ENCODE measurements around the gene LRRC2. TPM values are rescaled to one million over a fixed set of nuclear protein-coding genes. Genes with fewer than 3 reads are reported as not detected.

The LRRC2 gene
- total RNA-seq, 1 experiment from 2014 or later: 2.6 TPM

DNA sequence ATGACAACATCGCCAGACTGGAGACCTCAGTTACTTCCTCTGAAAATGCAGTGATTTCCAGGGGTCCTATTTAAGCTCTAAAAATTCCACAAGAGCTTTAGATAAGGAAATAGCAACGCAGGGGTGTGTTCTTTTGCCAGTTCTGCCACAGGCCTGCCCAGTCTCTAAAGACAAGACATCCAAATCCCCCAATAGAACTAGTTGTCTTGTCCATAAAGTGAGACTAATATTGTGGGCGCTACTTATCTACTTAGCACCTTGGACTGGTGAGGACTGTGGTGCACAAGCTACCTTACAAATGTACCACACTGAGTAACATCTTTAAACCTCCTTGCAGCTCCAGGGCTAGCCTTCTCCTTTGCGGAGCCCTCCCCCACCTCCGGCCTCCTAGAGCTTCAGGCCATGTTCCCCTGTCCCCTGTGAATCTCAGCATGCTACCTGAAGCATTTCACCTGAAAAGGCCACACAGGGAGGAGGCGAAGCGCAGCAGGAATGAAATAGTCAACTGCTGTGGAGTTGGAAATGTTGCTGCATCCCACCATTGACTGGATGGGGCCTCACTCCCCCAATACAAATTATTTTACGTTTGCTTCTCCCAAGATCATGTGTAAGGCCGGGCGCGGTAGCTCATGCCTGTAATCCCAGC lies 9.6 kb upstream of the LRRC2 start:
- peak; percentile 75 for DNase-seq
- Histone ChIP-seq H2BK12ac (ENCODE audit: insufficient read length, low read depth, low read length) (peak overlapping the region; percentile 26), H3K23me2 (ENCODE audit: insufficient read length, low read depth, low read length, poor library complexity, severe bottlenecking) (peaks cover 26% of the 10 kb centered on the region), H3K14ac (ENCODE audit: insufficient read depth, low read length) (no peak overlapping the region; the same call in 1 of the 2 replicates), H3K9me3 (ENCODE audit: control insufficient read depth, low read depth, low read length) (no peaks in the 10 kb centered on the region), H3K56ac (ENCODE audit: insufficient read length, low read depth, low read length) (no peak overlapping the region), H3K79me2 (ENCODE audit: insufficient read depth, low read length) (peaks cover 22% of the 10 kb centered on the region; the same call in 1 of the 2 replicates), H2AK5ac (ENCODE audit: insufficient read length, low read length) (no peak overlapping the region), H3K9ac (ENCODE audit: extremely low read depth, insufficient read length, low read length) (peak overlapping the region; percentile 67), H4K91ac (ENCODE audit: insufficient read length, low read depth, low read length) (no peak overlapping the region), H2BK20ac (ENCODE audit: low read depth, low read length, poor library complexity, severe bottlenecking) (no peak overlapping the region), H2AFZ (ENCODE audit: low read length) (no peak overlapping the region), H3T11ph (ENCODE audit: low read length) (no peak overlapping the region), H2BK5ac (ENCODE audit: insufficient read length, low read length) (peak overlapping the region; percentile 60), H3K79me1 (ENCODE audit: insufficient read depth, low read depth, low read length, poor library complexity, severe bottlenecking) (peaks cover 5% of the 10 kb centered on the region), H3K27ac (ENCODE audit: insufficient read length, low read depth, low read length) (peak overlapping the region; percentile 96), H2BK120ac (ENCODE audit: low read depth, low read length, poor library complexity, severe bottlenecking) (no peak overlapping the region), H4K5ac (ENCODE audit: insufficient read length, low read depth, low read length) (peak overlapping the region; percentile 39), H3K18ac (ENCODE audit: insufficient read length, low read depth, low read length) (peak overlapping the region; percentile 70), H3K4ac (ENCODE audit: low read depth, low read length) (no peak overlapping the region), H2BK15ac (ENCODE audit: low read depth, low read length) (no peak overlapping the region), H4K20me1 (ENCODE audit: control insufficient read depth, insufficient read depth, insufficient read length) (no peaks in the 10 kb centered on the region), H4K8ac (replicated peaks; ENCODE audit: insufficient read length, low read depth, low read length) (no peak overlapping the region), H3K4me2 (ENCODE audit: insufficient read depth, insufficient read length, low read length) (peak overlapping the region; percentile 84), H3K23ac (ENCODE audit: insufficient read length, low read depth, low read length) (no peak overlapping the region), H3K27me3 (ENCODE audit: insufficient read depth, low read length) (no peaks in the 10 kb centered on the region), H3K4me1 (ENCODE audit: insufficient read depth, low read length) (peaks cover 16% of the 10 kb centered on the region)
- Mint-ChIP-seq H3K27me3 (ENCODE audit: low read depth) (no peaks in the 10 kb centered on the region), H3K36me3 (ENCODE audit: insufficient read depth in 1 of 3, low read depth in 3 of 3) (peaks cover 22 to 29% (median 23%) of the 10 kb centered on the region in 3 experiments), H3K4me1 (peaks cover 54 to 77% of the 10 kb centered on the region in 2 experiments), H3K9me3 (no peaks in the 10 kb centered on the region; a peak in 1 of 5 replicates), H3K27ac (peak overlapping the region; percentile 99), H3K4me3 (peak overlapping the region; percentile 90 to 92)
- TF ChIP-seq, protein P1, sequence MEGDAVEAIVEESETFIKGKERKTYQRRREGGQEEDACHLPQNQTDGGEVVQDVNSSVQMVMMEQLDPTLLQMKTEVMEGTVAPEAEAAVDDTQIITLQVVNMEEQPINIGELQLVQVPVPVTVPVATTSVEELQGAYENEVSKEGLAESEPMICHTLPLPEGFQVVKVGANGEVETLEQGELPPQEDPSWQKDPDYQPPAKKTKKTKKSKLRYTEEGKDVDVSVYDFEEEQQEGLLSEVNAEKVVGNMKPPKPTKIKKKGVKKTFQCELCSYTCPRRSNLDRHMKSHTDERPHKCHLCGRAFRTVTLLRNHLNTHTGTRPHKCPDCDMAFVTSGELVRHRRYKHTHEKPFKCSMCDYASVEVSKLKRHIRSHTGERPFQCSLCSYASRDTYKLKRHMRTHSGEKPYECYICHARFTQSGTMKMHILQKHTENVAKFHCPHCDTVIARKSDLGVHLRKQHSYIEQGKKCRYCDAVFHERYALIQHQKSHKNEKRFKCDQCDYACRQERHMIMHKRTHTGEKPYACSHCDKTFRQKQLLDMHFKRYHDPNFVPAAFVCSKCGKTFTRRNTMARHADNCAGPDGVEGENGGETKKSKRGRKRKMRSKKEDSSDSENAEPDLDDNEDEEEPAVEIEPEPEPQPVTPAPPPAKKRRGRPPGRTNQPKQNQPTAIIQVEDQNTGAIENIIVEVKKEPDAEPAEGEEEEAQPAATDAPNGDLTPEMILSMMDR (conservative IDR thresholded peaks at IDR 0.05): no peak
- no CpG with 5 or more reads among the region's 11 CpGs for WGBS (ENCODE audit: extremely low coverage, insufficient read length, low lambda C conversion rate)
